Activated CD4-positive, alpha-beta T cell treated with anti-CD3 and anti-CD28 coated beads for 48 hours (primary cell): ENCODE measurements around the gene IGF2.

Experiments used
- DNase-seq: peaks from one replicate; pipeline ENCODE4 v3.0.0-alpha.2; 2020

IGF2 gene

GRCh38 chr11:2090172-2091111 lies 48.7 kb downstream of the IGF2 start:
- DNase-seq, result no peak

GRCh38 chr11:2089536-2090165 lies 49.5 kb downstream of the IGF2 start:
- peak; percentile 65 for DNase-seq

- peak; percentile 33 for DNase-seq
These were observed 50.2 kb downstream of the IGF2 start for GRCh38 chr11:2088746-2089535.

GRCh38 chr11:2088284-2088683 lies 50.9 kb downstream of the IGF2 start:
- no peak for DNase-seq

- DNase-seq, result no peak
These were observed 52.7 kb downstream of the IGF2 start for GRCh38 chr11:2086239-2087040.

GRCh38 chr11:2085251-2086066 lies 53.7 kb downstream of the IGF2 start:
- no peak for DNase-seq

- DNase-seq, result no peak
These were observed 54.5 kb downstream of the IGF2 start for GRCh38 chr11:2084721-2085120.
